Measurements from ENCODE around the gene CINP. TPM values are rescaled to one million over a fixed set of nuclear protein-coding genes. Genes with fewer than 3 reads are reported as not detected.

The CINP gene
- total and polyA plus RNA-seq, 12 donors = 26.6 to 46.0 (median 31.3) TPM

- Histone ChIP-seq H3K4me3 (peak within 1 kb of the TSS; percentile 45 to 87 (median 74)), H3K27me3 (no peaks in the 10 kb centered on the region), H3K9me3 (no peaks in the 10 kb centered on the region), H3K36me3 (peaks cover 0 to 9% (median 0%) of the 10 kb centered on the region in 9 donors), H3K4me1 (peaks cover 0 to 57% (median 42%) of the 10 kb centered on the region in 9 donors), H3K27ac (peak within 1 kb of the TSS; percentile 83 to 98 (median 92))
- TF ChIP-seq, protein P1, sequence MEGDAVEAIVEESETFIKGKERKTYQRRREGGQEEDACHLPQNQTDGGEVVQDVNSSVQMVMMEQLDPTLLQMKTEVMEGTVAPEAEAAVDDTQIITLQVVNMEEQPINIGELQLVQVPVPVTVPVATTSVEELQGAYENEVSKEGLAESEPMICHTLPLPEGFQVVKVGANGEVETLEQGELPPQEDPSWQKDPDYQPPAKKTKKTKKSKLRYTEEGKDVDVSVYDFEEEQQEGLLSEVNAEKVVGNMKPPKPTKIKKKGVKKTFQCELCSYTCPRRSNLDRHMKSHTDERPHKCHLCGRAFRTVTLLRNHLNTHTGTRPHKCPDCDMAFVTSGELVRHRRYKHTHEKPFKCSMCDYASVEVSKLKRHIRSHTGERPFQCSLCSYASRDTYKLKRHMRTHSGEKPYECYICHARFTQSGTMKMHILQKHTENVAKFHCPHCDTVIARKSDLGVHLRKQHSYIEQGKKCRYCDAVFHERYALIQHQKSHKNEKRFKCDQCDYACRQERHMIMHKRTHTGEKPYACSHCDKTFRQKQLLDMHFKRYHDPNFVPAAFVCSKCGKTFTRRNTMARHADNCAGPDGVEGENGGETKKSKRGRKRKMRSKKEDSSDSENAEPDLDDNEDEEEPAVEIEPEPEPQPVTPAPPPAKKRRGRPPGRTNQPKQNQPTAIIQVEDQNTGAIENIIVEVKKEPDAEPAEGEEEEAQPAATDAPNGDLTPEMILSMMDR (IDR thresholded peaks at IDR 0.05) = no peak
- ATAC-seq (peak; percentile 63 to 85 (median 78)), DNase-seq (peak; percentile 94)
- 0 to 1% methylated on average over 48 to 71 of the region's 71 CpGs for WGBS, 2 donors
- intact Hi-C loops (cut with DNase I) = loop anchor here in 7 of 10 donors (2.0 to 10.0 kb wide), 10 partner anchors 43 to 615 kb away; partner anchors contain the start of genes DYNC1H1 (in 3 of the 7), HSP90AA1 (in 2 of the 7), CINP (in 1 of the 7) and TECPR2 (in 1 of the 7)
These were observed 43.2 kb downstream of the CINP start, which contains the start of gene ZNF839 for GRCh38 chr14:102319351-102320032. ZNF839 (plus strand) TSS chr14:102319746; CDS start chr14:102319766, 20 bp downstream.

DNA sequence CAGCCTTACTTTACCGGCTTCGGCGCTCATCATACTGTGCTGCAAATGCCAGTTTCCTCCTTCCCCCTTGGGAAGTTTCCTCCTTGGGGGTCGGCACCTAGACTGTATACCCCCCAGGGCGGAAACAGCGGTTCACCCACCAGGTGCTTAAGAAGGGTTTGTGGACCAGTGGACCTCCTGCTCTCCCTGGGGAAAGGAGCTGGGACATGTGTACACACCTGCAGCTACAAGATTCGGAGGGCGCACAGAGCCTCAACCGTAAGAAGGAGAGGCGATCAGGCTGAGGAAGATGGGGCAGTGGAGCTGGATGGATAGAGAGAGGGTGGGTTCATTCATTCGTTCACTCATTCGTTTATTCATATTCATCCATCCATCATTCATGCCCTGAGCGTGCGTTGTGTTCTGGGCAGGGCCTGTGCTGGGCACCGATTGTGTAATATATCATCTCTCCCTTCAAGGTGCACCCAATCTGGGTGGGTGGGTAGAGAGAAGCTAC is 43.9 kb downstream of the CINP start:
- intact Hi-C loops (cut with DNase I) = loop anchor here in 7 of 10 donors (2.0 to 10.0 kb wide), 9 partner anchors 43 to 357 kb away; partner anchors contain the start of genes DYNC1H1 (in 3 of the 7), HSP90AA1 (in 2 of the 7), CINP (in 1 of the 7) and TECPR2 (in 1 of the 7)
- DNase-seq (no peak), ATAC-seq (no peak)
- WGBS, 2 donors = 68 to 71% methylated on average over 15 of the region's 15 CpGs
- TF ChIP-seq, protein P1 (IDR thresholded peaks at IDR 0.05) = no peak
- H3K9me3 ChIP-seq = no peaks in the 10 kb centered on the region
- peaks cover 0 to 9% (median 0%) of the 10 kb centered on the region in 9 donors for H3K36me3 ChIP-seq
- H3K27ac ChIP-seq = peak overlapping the region; percentile 83 to 98 (median 92)
- peaks cover 0 to 63% (median 45%) of the 10 kb centered on the region in 9 donors for H3K4me1 ChIP-seq
- no peaks in the 10 kb centered on the region for H3K27me3 ChIP-seq
- peak overlapping the region; percentile 45 to 87 (median 74) for H3K4me3 ChIP-seq

- Histone ChIP-seq H3K4me1 (peaks cover 0 to 61% (median 51%) of the 10 kb centered on the region in 9 donors), H3K9me3 (no peaks in the 10 kb centered on the region), H3K36me3 (peaks cover 0 to 9% (median 0%) of the 10 kb centered on the region in 9 donors), H3K4me3 (peak overlapping the region in 9 of 10 donors; percentile 25 to 76 (median 59)), H3K27ac (peak overlapping the region; percentile 48 to 98 (median 92)), H3K27me3 (no peaks in the 10 kb centered on the region)
- WGBS, 2 donors = 35 to 50% methylated on average over 12 of the region's 12 CpGs
- TF ChIP-seq, protein P1 (IDR thresholded peaks at IDR 0.05) = peak in 4 of 9 donors; percentile 11 to 41 (median 38)
- intact Hi-C loops (cut with DNase I) = loop anchor here in 7 of 10 donors (2.0 to 10.0 kb wide), 10 partner anchors 45 to 355 kb away; partner anchors contain the start of genes DYNC1H1 (in 3 of the 7), HSP90AA1 (in 3 of the 7), CINP (in 1 of the 7) and TECPR2 (in 1 of the 7)
- ATAC-seq (peak in 7 of 8 donors; percentile 1 to 51 (median 39)), DNase-seq (peak in 1 of 2 donors; percentile 60)
These were observed 45.0 kb downstream of the CINP start for GRCh38 chr14:102317564-102318248.
